Activated naive CD8-positive, alpha-beta T cell treated with anti-CD3 and anti-CD28 coated beads, Interleukin-2, amount 10 ng/mL, durations not matched to agents 7 days and 5 days (primary cell): ENCODE data around the gene GALNT14. TPM values are rescaled to one million over a fixed set of nuclear protein-coding genes. Genes with fewer than 3 reads are reported as not detected.
"Not testable (repeated sequence)": the region's sequence is repeated elsewhere in the genome, so short reads cannot be mapped to it uniquely, and the experiment has no call there.

ENCODE experiments used
- ATAC-seq: fragments of 150-1000 bp; cut with Tn5 transposase; one replicate; pipeline ENCODE4 v1.10.0; 2021; ENCODE audit warnings: low read depth, moderate library complexity
- POLR2A ChIA-PET: fragments of 350-600 bp; sonication (Branson Sonifier 250); formaldehyde crosslinking; loops from one replicate; lab custom pipeline; 2021; ENCODE audit warnings: antibody characterized with exemption; lab: Charles Lee
- DNase-seq: peaks from one replicate; pipeline ENCODE4 v3.0.0; 2021
- H3K27ac Mint-ChIP-seq: one replicate; pipeline ENCODE4 v1.8.0; 2022; ENCODE audit warnings: mild to moderate bottlenecking, mixed read lengths
- H3K27me3 Mint-ChIP-seq: one replicate; pipeline ENCODE4 v1.8.0; 2022; ENCODE audit warnings: mild to moderate bottlenecking, moderate library complexity, mixed read lengths
- H3K36me3 Mint-ChIP-seq: one replicate; pipeline ENCODE4 v1.8.0; 2021; ENCODE audit warnings: mild to moderate bottlenecking, mixed read lengths
- H3K4me1 Mint-ChIP-seq: one replicate; pipeline ENCODE4 v1.8.0; 2021; ENCODE audit warnings: mixed read lengths
- H3K4me3 Mint-ChIP-seq: one replicate; pipeline ENCODE4 v1.8.0; 2022; ENCODE audit warnings: mild to moderate bottlenecking, moderate library complexity, mixed read lengths
- H3K9me3 Mint-ChIP-seq: one replicate; pipeline ENCODE4 v1.8.0; 2021; ENCODE audit warnings: mixed read lengths
- total RNA-seq, 2 experiments: library from RNA; stranded (reverse); gene quantifications; one replicate each; pipeline ENCODE4 v1.2.3, GENCODE V29; 2021

GALNT14 gene
- total RNA-seq, 2 experiments from 2014 or later: not detected

- Mint-ChIP-seq H3K27ac (no peak overlapping the region), H3K4me3 (no peak overlapping the region), H3K27me3 (no peaks in the 10 kb centered on the region), H3K9me3 (no peaks in the 10 kb centered on the region), H3K36me3 (no peaks in the 10 kb centered on the region), H3K4me1 (no peaks in the 10 kb centered on the region)
- POLR2A ChIA-PET: no interaction called here
- no peak for DNase-seq
- no peak for ATAC-seq
These were observed 227.6 kb downstream of the GALNT14 start for GRCh38 chr2:30910686-30911085.

GRCh38 chr2:30904437-30904836 lies 233.8 kb downstream of the GALNT14 start:
- DNase-seq, H3K4me1 Mint-ChIP-seq, H3K27me3 Mint-ChIP-seq, H3K27ac Mint-ChIP-seq, ATAC-seq, H3K36me3 Mint-ChIP-seq, POLR2A ChIA-PET, H3K9me3 Mint-ChIP-seq, H3K4me3 Mint-ChIP-seq: not testable (repeated sequence)

- ATAC-seq (no peak), DNase-seq (no peak)
- Mint-ChIP-seq H3K9me3 (no peaks in the 10 kb centered on the region), H3K27me3 (no peaks in the 10 kb centered on the region), H3K4me3 (no peak overlapping the region), H3K4me1 (no peaks in the 10 kb centered on the region), H3K36me3 (no peaks in the 10 kb centered on the region), H3K27ac (no peak overlapping the region)
- POLR2A ChIA-PET: no interaction called here
These were observed 234.9 kb downstream of the GALNT14 start for GRCh38 chr2:30903326-30903725.

- no peak for ATAC-seq
- no peak overlapping the region for H3K4me3 Mint-ChIP-seq
- no peak overlapping the region for H3K27ac Mint-ChIP-seq
- no peaks in the 10 kb centered on the region for H3K36me3 Mint-ChIP-seq
- POLR2A ChIA-PET: no interaction called here
- H3K4me1 Mint-ChIP-seq: no peaks in the 10 kb centered on the region
- no peaks in the 10 kb centered on the region for H3K9me3 Mint-ChIP-seq
- no peak for DNase-seq
- H3K27me3 Mint-ChIP-seq: no peaks in the 10 kb centered on the region
These were observed 237.9 kb downstream of the GALNT14 start for GRCh38 chr2:30900381-30900780.

GRCh38 chr2:30899516-30900054 lies 238.7 kb downstream of the GALNT14 start:
- DNase-seq (no peak), ATAC-seq (no peak)
- H3K36me3 Mint-ChIP-seq: no peaks in the 10 kb centered on the region
- H3K27ac Mint-ChIP-seq: no peak overlapping the region
- POLR2A ChIA-PET: no interaction called here
- H3K4me3 Mint-ChIP-seq: no peak overlapping the region
- H3K9me3 Mint-ChIP-seq: no peaks in the 10 kb centered on the region
- H3K27me3 Mint-ChIP-seq: no peaks in the 10 kb centered on the region
- H3K4me1 Mint-ChIP-seq: no peaks in the 10 kb centered on the region

- H3K27ac Mint-ChIP-seq: no peak overlapping the region
- H3K36me3 Mint-ChIP-seq: no peaks in the 10 kb centered on the region
- H3K4me1 Mint-ChIP-seq: no peaks in the 10 kb centered on the region
- H3K4me3 Mint-ChIP-seq: no peak overlapping the region
- POLR2A ChIA-PET: no interaction called here
- H3K9me3 Mint-ChIP-seq: no peaks in the 10 kb centered on the region
- peaks cover 5% of the 10 kb centered on the region for H3K27me3 Mint-ChIP-seq
- ATAC-seq (no peak), DNase-seq (no peak)
These were observed 240.7 kb downstream of the GALNT14 start for GRCh38 chr2:30897539-30897938.

- no peaks in the 10 kb centered on the region for H3K36me3 Mint-ChIP-seq
- no peak overlapping the region for H3K4me3 Mint-ChIP-seq
- POLR2A ChIA-PET: no interaction called here
- H3K27me3 Mint-ChIP-seq: peaks cover 7% of the 10 kb centered on the region
- no peaks in the 10 kb centered on the region for H3K4me1 Mint-ChIP-seq
- no peaks in the 10 kb centered on the region for H3K9me3 Mint-ChIP-seq
- H3K27ac Mint-ChIP-seq: no peak overlapping the region
- DNase-seq (no peak), ATAC-seq (no peak)
These were observed 243.6 kb downstream of the GALNT14 start for GRCh38 chr2:30894498-30895119.

GRCh38 chr2:30888852-30889409 lies 249.3 kb downstream of the GALNT14 start:
- ATAC-seq: no peak
- POLR2A ChIA-PET: no interaction called here
- no peak overlapping the region for H3K27ac Mint-ChIP-seq

GRCh38 chr2:30886080-30886479 lies 252.2 kb downstream of the GALNT14 start:
- Mint-ChIP-seq H3K9me3 (no peaks in the 10 kb centered on the region), H3K4me3 (no peak overlapping the region)

More at GRCh38 chr2:30888852-30889409, 249.3 kb downstream of the GALNT14 start:
- peaks cover 9% of the 10 kb centered on the region for H3K27me3 Mint-ChIP-seq
- no peaks in the 10 kb centered on the region for H3K9me3 Mint-ChIP-seq
- DNase-seq: no peak
- no peaks in the 10 kb centered on the region for H3K4me1 Mint-ChIP-seq
- H3K36me3 Mint-ChIP-seq: no peaks in the 10 kb centered on the region
- H3K4me3 Mint-ChIP-seq: no peak overlapping the region

GRCh38 chr2:30883822-30884221 lies 254.4 kb downstream of the GALNT14 start:
- Mint-ChIP-seq H3K27ac (no peak overlapping the region), H3K9me3 (no peaks in the 10 kb centered on the region), H3K36me3 (no peaks in the 10 kb centered on the region), H3K27me3 (peaks cover 6% of the 10 kb centered on the region), H3K4me1 (no peaks in the 10 kb centered on the region), H3K4me3 (no peak overlapping the region)
- no peak for DNase-seq
- POLR2A ChIA-PET: no interaction called here
- no peak for ATAC-seq

More at GRCh38 chr2:30886080-30886479, 252.2 kb downstream of the GALNT14 start:
- POLR2A ChIA-PET: no interaction called here
- ATAC-seq (no peak), DNase-seq (no peak)
- H3K27ac Mint-ChIP-seq: no peak overlapping the region
- peaks cover 8% of the 10 kb centered on the region for H3K27me3 Mint-ChIP-seq
- no peaks in the 10 kb centered on the region for H3K4me1 Mint-ChIP-seq
- no peaks in the 10 kb centered on the region for H3K36me3 Mint-ChIP-seq

- Mint-ChIP-seq H3K4me1 (no peaks in the 10 kb centered on the region), H3K9me3 (no peaks in the 10 kb centered on the region), H3K27ac (no peak overlapping the region), H3K4me3 (no peak overlapping the region), H3K27me3 (peaks cover 6% of the 10 kb centered on the region), H3K36me3 (no peaks in the 10 kb centered on the region)
- no peak for DNase-seq
- no peak for ATAC-seq
- POLR2A ChIA-PET: no interaction called here
These were observed 255.1 kb downstream of the GALNT14 start for GRCh38 chr2:30883184-30883583.

GRCh38 chr2:30880516-30880915 lies 257.7 kb downstream of the GALNT14 start:
- no peaks in the 10 kb centered on the region for H3K9me3 Mint-ChIP-seq
- peaks cover 13% of the 10 kb centered on the region for H3K27me3 Mint-ChIP-seq
- POLR2A ChIA-PET: no interaction called here

GRCh38 chr2:30877833-30878232 lies 260.4 kb downstream of the GALNT14 start:
- H3K27me3 Mint-ChIP-seq: peaks cover 20% of the 10 kb centered on the region
- POLR2A ChIA-PET: no interaction called here
- H3K36me3 Mint-ChIP-seq: no peaks in the 10 kb centered on the region
- peaks cover 2% of the 10 kb centered on the region for H3K9me3 Mint-ChIP-seq
- ATAC-seq (no peak), DNase-seq (no peak)
- no peaks in the 10 kb centered on the region for H3K4me1 Mint-ChIP-seq
- no peak overlapping the region for H3K27ac Mint-ChIP-seq
- no peak overlapping the region for H3K4me3 Mint-ChIP-seq

More at GRCh38 chr2:30880516-30880915, 257.7 kb downstream of the GALNT14 start:
- H3K4me1 Mint-ChIP-seq: no peaks in the 10 kb centered on the region
- ATAC-seq (no peak), DNase-seq (no peak)
- H3K27ac Mint-ChIP-seq: no peak overlapping the region
- H3K36me3 Mint-ChIP-seq: no peaks in the 10 kb centered on the region
- no peak overlapping the region for H3K4me3 Mint-ChIP-seq

- POLR2A ChIA-PET: no interaction called here
- H3K4me1 Mint-ChIP-seq: no peaks in the 10 kb centered on the region
- peaks cover 2% of the 10 kb centered on the region for H3K9me3 Mint-ChIP-seq
- H3K36me3 Mint-ChIP-seq: no peaks in the 10 kb centered on the region
- DNase-seq (no peak), ATAC-seq (no peak)
- H3K27me3 Mint-ChIP-seq: peaks cover 19% of the 10 kb centered on the region
- no peak overlapping the region for H3K4me3 Mint-ChIP-seq
- no peak overlapping the region for H3K27ac Mint-ChIP-seq
These were observed 265.4 kb downstream of the GALNT14 start for GRCh38 chr2:30872797-30873196.
